ENCODE results near the gene RNF126. TPM values are rescaled to one million over a fixed set of nuclear protein-coding genes. Genes with fewer than 3 reads are reported as not detected.

Gene RNF126
- total and polyA plus RNA-seq, 2 of the 4 experiments (the other 2 are of a cell fraction): 7.0 to 27.4 TPM

DNA sequence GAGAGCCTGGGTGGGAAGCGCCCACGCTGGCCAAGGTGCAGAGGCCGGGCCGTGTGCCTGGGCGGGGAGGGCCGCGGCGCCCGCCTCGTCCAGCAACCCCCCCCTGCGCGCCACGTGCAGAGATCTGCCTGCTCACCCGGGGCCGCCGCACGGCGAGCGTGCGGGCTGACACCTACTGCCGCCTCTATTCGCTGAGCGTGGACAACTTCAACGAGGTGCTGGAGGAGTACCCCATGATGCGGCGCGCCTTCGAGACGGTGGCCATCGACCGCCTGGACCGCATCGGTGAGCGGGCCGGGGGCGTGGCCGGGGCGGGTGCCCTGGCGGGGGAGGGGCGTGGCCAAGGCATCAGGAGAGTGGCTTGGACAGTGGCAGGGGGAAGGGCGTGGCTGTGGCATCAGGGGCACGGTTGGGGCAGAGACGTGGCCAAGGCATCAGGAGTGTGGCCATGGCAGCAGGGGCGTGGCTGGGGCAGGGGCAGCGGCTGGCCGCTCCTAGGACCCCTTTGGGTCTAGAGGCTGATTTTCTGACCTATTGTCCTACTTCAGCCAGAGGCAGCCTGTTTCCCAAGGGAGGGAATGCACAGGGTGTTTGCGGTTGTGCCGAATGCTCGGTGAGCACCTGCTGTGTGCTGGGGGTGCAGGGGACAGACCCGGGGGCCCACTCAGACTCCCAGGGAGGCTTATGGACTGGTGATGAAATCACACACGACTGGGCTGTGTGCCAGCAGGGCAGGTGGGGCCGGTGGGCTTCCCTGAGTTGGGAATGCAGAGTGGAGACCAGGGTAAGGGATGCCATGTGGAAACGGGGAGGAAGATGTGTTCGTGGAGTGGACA is 49.1 kb downstream of the RNF126 start:
- Histone ChIP-seq H4K20me1 (ENCODE audit: insufficient read depth, low read length) (peaks cover 12% of the 10 kb centered on the region), H2BK20ac (ENCODE audit: low read depth, low read length) (no peak overlapping the region), H3K4me3 (ENCODE audit: insufficient read depth, low read depth, low read length) (no peak overlapping the region), H3K56ac (ENCODE audit: extremely low read depth, insufficient read depth, low read length) (no peak overlapping the region), H3K36me3 (ENCODE audit: control insufficient read depth, insufficient read depth, low read length) (peaks cover 18% of the 10 kb centered on the region; the same call in 1 of the 2 replicates), H3K9me3 (ENCODE audit: control insufficient read depth, insufficient read depth, low read length) (no peaks in the 10 kb centered on the region), H4K91ac (ENCODE audit: insufficient read depth, low read depth, low read length) (no peak overlapping the region), H3K9ac (ENCODE audit: low read depth, low read length) (no peak overlapping the region), H3K14ac (replicated peaks; ENCODE audit: low read depth, low read length) (no peak overlapping the region), H4K5ac (ENCODE audit: low read depth, low read length) (no peak overlapping the region), H3K4me2 (ENCODE audit: low read depth, low read length) (no peak overlapping the region), H3K4ac (ENCODE audit: low read depth, low read length) (no peak overlapping the region), H3K9me1 (ENCODE audit: insufficient read depth, low read length) (peaks cover 7% of the 10 kb centered on the region), H2BK5ac (ENCODE audit: low read depth, low read length, poor library complexity, severe bottlenecking) (no peak overlapping the region), H3K4me1 (ENCODE audit: control insufficient read depth, insufficient read depth, low read length) (peaks cover 10% of the 10 kb centered on the region), H2AK9ac (replicated peaks; ENCODE audit: low read depth, low read length, poor library complexity) (no peak overlapping the region), H2BK120ac (ENCODE audit: low read depth, low read length) (no peak overlapping the region), H3K18ac (ENCODE audit: low read depth, low read length) (no peak overlapping the region), H3K79me1 (ENCODE audit: low read depth in 1 of 2, low read length in 2 of 2) (no peaks in the 10 kb centered on the region), H3K27ac (ENCODE audit: insufficient read depth, low read length) (no peak overlapping the region), H2AFZ (replicated peaks; ENCODE audit: low read length, poor library complexity) (no peak overlapping the region), H3K27me3 (ENCODE audit: control insufficient read depth, insufficient read depth, low read length) (no peaks in the 10 kb centered on the region; the same call in 1 of the 2 replicates), H4K8ac (ENCODE audit: low read depth in 2 of 2, low read length in 2 of 2) (no peak overlapping the region), H2AK5ac (ENCODE audit: low read depth, low read length) (peak overlapping the region; percentile 59), H3K23ac (ENCODE audit: low read depth, low read length) (no peak overlapping the region), H2BK15ac (ENCODE audit: low read depth, low read length) (no peak overlapping the region)
- no peak for ATAC-seq (ENCODE audit: low read depth)
- BruUV-seq (replicated peaks): no TSS peak
- dilution Hi-C loops (cut with HindIII; ENCODE audit: low sequenced_read_pairs, unreplicated experiment) (no loop called here), in situ Hi-C loops (cut with MboI; ENCODE audit: low sequenced_read_pairs) (no loop called here), intact Hi-C loops (cut with micrococcal nuclease) (no loop called here)
- no peak for DNase-seq
- WGBS, 2 experiments (ENCODE audit: extremely low coverage in 2 of 2, insufficient read length in 1 of 2): 69% methylated on average over 18 of the region's 54 CpGs; no CpG with 5 or more reads in 1 of the 2 experiments
- CTCF ChIA-PET: no interaction called here
- TF ChIP-seq RCOR1 (IDR thresholded peaks at IDR 0.05; ENCODE audit: insufficient replicate concordance, low read length) (no peak), BHLHE40 (IDR thresholded peaks at IDR 0.05; ENCODE audit: low read depth, low read length) (no peak), RFX5 (IDR thresholded peaks at IDR 0.05; ENCODE audit: low read depth, low read length) (no peak), MAFK (IDR thresholded peaks at IDR 0.05; ENCODE audit: low read depth, low read length) (no peak), FOS (IDR thresholded peaks at IDR 0.05; ENCODE audit: low read depth, low read length) (no peak), NFE2L2 (IDR thresholded peaks at IDR 0.05; ENCODE audit: low read depth, low read length) (no peak), CEBPB (IDR thresholded peaks at IDR 0.05; ENCODE audit: low read depth, low read length) (no peak), CHD1 (IDR thresholded peaks at IDR 0.05; ENCODE audit: low read depth, low read length) (no peak), SMC3 (IDR thresholded peaks at IDR 0.05; ENCODE audit: low read depth, low read length) (no peak)
- TF ChIP-seq, protein P1, sequence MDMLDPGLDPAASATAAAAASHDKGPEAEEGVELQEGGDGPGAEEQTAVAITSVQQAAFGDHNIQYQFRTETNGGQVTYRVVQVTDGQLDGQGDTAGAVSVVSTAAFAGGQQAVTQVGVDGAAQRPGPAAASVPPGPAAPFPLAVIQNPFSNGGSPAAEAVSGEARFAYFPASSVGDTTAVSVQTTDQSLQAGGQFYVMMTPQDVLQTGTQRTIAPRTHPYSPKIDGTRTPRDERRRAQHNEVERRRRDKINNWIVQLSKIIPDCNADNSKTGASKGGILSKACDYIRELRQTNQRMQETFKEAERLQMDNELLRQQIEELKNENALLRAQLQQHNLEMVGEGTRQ (IDR thresholded peaks at IDR 0.05; ENCODE audit: low read depth, low read length): no peak
- TF ChIP-seq, protein P2, sequence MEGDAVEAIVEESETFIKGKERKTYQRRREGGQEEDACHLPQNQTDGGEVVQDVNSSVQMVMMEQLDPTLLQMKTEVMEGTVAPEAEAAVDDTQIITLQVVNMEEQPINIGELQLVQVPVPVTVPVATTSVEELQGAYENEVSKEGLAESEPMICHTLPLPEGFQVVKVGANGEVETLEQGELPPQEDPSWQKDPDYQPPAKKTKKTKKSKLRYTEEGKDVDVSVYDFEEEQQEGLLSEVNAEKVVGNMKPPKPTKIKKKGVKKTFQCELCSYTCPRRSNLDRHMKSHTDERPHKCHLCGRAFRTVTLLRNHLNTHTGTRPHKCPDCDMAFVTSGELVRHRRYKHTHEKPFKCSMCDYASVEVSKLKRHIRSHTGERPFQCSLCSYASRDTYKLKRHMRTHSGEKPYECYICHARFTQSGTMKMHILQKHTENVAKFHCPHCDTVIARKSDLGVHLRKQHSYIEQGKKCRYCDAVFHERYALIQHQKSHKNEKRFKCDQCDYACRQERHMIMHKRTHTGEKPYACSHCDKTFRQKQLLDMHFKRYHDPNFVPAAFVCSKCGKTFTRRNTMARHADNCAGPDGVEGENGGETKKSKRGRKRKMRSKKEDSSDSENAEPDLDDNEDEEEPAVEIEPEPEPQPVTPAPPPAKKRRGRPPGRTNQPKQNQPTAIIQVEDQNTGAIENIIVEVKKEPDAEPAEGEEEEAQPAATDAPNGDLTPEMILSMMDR (conservative IDR thresholded peaks at IDR 0.05; ENCODE audit: low read depth, low read length): no peak
- TF ChIP-seq, protein P3, sequence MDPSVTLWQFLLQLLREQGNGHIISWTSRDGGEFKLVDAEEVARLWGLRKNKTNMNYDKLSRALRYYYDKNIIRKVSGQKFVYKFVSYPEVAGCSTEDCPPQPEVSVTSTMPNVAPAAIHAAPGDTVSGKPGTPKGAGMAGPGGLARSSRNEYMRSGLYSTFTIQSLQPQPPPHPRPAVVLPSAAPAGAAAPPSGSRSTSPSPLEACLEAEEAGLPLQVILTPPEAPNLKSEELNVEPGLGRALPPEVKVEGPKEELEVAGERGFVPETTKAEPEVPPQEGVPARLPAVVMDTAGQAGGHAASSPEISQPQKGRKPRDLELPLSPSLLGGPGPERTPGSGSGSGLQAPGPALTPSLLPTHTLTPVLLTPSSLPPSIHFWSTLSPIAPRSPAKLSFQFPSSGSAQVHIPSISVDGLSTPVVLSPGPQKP (IDR thresholded peaks at IDR 0.05; ENCODE audit: borderline replicate concordance, low read depth, low read length): no peak
- POLR2A ChIA-PET (ENCODE audit: unreplicated experiment): no interaction called here
